GM19240 (cell line): ENCODE data around the gene ZNF423.

Source experiments
- DNase-seq: peaks from one replicate; pipeline ENCODE4 v3.0.0; 2011; ENCODE audit warnings: low spot score; ENCODE audit not compliant: insufficient read length

The ZNF423 gene

DNA sequence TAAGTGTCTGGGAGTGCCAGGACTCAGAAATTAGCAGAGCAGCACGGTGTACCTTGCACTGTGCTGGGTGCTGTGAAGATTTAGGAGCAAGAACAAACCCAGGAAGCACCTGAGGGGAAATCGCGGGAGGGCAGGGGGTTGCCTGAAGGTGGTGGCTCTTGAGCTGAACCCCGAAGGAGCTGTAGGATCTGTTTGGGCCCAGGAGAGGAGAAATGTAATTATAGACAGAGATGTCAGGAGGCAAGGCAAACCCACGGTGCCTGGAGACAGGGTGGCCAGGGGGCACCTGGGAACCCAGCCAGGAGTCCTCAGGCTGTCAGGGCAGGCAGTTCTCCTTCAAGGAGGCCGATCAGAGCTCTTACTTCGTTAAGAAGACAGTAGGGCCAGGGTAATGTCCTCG is 373.2 kb downstream of the ZNF423 start:
- no peak for DNase-seq

DNA sequence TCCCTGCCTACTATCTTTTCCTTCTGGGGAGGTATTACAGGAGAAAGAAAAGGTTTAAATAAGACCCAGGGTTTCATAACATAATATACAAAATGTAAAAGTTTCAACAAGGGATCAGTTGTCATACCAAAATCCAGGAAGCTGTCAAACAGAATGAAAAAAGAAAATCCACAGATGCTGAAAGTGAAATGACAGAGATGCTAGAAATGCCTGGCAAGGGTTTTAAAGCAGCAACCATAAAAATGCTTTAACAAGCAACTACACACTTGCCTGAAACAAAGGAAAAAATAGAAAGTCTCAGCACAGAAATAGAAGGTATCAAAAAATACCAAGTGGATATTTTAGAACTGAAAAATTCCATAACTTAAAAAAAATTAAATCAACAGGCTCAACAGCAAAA is 377.3 kb downstream of the ZNF423 start:
- DNase-seq: no peak

DNA sequence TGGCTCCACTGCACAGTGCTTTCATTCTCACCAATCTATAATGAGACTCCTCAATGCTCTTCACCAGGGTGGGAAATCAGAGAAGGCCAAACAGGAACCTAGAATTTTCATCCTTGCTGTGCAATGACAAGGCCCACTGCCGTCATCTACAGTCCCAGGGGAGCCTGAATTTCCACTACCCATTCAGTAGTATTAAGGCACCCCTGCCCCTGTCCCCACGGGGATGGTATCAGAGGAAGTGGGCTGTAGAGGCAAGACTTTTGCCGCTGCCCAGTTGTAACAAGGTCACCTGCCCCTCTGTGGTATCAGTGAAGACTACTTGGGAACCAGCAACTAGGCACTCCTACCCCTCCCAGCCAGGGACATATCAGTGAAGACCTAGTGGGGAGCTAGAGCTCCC is 377.8 kb downstream of the ZNF423 start:
- no peak for DNase-seq

DNA sequence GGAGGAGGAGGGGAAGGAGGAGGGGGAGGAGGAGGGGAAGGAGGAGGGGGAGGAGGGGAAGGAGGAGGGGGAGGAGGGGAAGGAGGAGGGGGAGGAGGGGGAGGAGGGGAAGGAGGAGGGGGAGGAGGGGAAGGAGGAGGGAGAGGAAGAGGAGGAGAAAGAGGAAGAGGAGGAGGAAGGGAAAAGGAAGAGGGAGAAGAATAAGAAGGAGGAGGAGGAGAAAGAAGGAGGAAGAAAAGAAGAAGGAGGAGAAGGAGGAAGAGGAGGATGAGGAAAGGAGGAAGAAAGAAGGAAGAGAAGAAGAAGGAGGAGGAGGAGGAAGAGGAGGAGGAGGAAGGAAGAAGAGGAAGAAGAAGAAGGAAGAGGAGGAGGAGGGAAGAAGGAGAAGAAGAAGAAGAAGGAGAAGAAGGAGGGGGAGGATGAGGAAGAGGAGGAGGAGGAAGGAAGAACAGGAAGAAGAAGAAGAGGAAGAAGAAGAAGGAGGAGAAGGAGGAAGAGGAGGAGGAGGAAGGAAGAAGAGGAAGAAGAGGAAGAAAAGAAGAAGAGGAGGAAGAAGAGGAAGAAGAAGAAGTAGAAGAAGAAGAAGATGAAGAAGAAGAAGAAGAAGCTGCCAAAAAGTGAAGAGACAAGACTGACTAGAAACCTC is 378.5 kb downstream of the ZNF423 start:
- DNase-seq: no peak

DNA sequence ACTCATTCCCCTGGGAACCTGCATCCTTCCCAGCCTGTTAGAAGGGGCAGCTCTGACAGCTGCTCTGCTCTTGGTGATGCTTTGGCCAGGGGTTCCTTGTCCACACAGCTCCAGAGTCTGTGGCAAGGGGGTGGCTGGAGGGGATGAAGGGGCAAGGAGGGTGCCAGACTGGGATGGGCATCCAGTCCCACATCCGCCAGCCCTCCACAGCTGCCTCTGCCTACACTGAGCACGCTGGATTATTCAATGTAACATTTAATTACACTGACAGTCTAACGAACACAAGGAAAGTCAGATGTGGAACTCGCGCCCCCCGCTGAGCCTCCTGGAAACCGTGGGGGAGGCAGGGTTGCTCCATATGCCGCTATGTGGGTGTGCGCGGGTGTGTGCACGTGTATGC is 381.2 kb downstream of the ZNF423 start:
- DNase-seq: no peak

DNA sequence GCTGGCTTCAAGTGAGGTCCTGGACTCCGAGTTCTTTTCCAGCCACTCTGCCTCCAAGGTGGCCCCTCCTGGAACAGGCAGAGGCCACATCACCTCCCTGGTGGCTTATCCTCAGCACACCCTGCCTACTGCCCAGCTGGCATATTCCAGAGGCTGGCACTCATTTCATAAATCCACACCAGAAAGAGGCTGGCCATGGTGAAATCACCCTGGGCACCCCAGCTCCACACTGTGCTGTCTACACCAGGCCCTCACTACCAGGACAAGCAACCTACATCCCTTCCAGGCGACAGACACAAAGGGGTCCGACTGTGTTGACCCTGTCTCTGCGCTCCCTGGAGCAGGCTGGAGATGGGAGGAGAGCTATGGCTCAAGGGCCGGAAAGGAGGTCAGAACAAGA is 382.1 kb downstream of the ZNF423 start:
- DNase-seq: no peak

DNA sequence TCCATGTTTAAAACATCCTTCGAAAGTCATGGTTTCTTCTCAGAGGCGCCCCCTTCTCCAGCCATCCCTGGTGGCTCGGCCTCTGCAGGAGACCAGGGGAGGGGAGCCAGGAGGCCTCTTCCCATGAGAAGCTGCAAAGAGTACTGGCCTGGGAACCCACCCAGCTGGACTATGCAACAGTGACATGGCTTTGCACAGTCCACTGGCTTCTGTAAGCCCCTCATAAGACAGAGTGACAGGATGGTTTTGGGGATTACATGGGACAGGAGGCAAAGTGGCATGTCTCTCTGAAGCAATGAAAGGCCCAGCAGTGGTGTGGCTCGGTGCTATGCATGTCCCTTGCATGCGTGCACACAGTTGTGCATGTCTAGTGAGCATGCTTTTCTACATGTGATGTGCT is 382.8 kb downstream of the ZNF423 start:
- DNase-seq: no peak

DNA sequence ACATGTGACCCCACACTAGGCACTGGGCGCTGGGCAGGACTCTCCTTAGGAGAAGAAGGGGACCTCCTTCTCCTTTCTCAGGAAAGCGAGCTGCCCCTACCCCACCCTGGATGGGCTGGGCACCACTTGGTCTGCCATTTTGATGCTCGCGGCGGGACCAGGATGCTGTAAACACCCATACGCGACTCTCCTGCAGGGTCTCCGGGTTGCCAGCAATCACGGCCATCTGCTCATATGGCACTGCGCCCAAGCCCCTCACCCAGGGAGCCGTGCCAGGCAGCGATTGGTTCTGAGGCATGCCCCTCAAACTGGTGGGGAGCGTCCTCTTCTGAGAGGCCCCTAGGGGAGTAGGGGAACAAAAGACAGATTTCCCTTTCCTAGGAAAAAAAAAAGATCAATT is 383.3 kb downstream of the ZNF423 start:
- no peak for DNase-seq

DNA sequence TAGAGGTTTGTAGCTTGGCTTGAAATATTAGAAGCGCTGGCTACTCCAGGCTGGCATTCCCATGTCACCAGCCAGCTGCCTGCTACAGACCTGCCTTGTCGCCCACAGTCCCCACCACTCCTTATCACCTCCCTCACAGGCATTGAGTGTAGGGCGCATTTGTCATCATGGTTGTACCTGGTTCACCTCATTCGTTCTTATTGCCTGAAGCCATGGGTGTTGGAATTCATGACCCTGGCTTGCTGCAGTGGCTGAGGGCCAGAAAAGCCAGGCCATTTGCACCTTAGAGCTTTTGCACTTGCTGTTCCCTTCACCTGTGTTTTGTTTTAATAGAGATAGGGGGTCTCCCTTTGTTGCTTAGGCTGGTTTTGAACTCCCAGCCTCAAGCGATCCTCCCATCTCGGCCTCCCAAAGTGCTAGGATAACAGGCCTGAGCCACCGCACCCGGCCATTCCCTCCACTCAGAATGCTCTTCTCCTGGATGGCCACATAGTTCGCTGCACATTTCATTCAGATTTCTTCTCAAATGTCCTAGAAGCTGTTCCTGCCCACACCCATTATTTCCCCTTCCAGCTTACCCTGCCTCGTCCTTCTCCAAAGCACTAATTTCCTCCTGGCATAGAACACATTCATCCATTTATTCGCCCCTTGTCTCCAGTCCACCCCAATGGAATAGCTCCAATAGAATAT is 384.7 kb downstream of the ZNF423 start:
- DNase-seq: no peak

DNA sequence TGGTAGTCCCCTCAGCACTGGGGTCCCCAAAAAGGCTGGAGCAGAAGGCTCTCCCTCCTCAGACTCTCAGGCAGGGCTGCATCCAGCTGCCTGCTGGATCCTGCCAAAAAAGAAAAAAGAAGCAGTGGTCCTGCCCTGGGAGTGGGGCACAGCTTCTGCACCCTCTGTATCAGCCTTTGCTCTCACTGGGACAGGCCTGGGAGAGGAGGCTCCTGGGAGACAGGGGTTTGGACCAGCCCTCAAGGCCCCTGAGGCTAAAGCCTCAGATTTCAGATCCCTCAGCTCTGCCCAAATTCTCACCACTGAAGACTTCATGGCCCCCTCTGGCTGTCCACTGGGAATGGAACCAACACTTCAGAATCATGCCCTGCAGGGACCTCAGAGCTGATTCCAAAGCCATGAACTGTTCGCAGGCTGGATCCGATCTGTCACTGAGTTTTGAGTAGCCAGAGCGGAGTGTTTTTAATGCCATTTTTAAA is 385.4 kb downstream of the ZNF423 start:
- no peak for DNase-seq

DNA sequence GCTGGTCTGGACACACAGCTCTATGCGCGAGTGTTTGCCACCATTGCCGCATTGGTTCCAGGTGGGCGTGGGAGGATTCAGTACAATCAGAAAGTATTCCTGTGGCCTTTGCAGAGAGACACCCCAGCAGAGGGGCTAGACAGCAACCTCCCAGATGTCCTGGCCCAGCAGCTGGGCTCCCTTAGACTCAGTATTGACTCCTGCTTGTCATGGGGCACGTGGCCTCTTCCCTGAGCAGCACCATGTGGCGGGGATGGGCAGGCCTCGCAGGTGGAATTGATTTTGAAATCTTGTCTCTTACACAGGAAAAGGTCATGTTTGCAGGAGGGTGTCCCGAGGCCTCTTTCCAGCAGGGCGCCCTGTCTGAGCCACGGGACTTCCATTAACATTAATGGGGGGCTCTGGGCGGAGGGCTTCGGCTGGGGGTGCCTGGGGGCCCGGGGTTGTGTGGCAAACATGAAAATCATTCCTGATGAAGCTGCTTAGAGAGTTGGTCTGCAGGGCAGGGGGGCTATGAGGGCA is 385.9 kb downstream of the ZNF423 start:
- DNase-seq: no peak

DNA sequence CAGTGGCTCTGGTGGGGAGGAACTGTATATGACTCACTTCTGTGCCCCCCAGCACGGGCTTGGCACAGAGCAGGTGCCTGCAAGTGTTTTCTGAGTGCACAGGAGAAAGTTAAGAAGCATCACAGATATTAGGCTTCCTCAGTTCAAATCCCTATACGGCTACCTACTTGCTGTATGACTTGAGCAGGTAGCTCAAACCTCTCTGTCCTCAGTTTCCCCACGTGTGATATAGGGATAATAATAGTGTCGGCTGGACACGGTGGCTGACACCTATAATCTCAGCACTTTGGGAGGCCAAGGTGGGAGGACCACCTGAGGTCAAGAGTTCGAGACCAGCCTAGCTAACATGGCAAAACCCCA is 386.6 kb downstream of the ZNF423 start:
- DNase-seq: no peak

DNA sequence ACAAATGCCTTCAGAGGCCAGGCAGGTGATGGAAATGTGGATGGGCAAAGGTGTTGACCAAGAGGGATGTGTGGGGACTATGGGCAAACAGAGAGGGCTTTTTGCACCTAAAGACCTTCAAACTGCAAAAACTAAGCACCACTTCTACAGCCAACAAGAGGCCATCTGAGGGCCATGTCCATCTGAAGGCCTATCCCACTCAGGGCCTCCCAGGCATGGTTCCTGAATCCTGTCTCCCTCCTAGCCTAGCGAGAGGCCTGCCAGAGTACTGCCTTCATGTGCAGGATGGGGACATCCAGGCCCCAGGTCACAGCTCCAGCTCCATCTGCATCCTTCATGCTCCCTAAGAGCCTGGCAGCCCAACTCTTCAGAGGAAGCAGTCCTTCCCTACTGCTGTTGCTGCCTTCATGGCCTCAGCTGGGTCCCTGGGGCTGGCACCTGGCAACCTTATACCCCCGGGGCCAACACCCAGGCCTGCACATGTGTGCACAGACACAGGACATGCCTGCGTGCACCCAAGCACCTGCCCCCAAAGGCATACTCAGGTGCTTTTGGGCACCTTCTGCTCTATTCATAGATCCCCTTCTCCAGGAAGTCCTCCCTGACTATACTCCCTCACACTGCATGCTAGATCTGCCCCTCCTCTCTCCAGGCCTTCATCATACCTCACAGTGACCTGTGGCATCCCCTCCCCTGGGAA is 387.2 kb downstream of the ZNF423 start:
- no peak for DNase-seq

DNA sequence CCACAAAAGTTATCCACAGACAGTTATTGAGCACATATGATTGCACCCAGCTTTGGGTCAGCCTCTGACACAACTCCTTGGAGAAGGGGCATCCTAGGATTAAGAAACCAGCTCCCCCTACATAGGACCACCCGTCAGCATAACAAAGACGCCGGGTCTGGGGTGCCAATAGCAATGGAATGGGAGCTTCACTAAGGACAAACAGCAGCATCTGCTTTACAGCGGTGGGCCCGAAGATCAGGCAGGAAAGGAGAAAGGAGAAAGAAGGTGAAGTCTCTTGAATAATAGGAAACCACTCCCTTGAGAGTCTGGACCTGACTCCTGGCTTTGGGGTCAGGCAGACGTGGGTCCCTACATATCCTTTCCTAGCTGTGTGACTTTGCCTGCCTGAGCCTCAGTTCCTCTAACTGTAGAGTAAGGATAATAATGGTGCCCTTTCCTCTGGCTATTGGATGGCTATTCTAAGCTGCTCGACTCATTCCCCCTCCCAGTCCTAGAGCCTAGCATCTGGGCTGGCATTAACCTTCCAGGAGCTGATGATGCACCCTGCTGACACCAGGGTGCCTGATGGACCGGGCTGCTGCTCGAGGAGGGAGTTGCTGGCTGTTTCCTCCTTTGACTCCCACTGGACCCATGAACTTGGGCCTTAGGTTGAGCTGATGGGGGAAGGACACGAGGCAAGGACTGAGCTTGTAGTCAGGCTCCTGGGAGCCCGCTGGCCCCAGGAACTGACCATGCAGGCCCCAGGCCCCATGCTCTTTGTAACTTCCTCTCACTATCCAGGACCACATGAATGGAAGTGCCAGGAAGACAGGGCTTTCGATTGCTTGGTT is 388.2 kb downstream of the ZNF423 start:
- DNase-seq: no peak

DNA sequence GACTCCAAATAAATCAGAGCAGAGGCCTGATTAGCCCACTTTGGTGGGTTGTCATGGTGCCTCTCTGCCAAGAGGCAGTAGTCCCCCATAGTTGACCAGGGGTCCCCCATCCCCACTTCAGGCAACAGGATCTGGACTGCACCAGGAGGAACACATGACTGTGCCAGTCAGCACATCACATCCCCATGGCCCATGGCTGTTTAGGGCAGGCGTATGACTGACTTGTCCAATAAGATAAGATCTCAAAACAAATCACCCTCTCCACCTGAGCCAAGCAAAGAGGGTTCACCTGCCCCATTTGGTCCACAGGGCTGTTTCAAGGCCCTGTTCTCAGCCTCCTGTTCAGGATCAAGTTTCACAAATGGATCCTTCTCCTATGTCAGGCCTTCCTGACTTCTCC is 389.0 kb downstream of the ZNF423 start:
- no peak for DNase-seq

DNA sequence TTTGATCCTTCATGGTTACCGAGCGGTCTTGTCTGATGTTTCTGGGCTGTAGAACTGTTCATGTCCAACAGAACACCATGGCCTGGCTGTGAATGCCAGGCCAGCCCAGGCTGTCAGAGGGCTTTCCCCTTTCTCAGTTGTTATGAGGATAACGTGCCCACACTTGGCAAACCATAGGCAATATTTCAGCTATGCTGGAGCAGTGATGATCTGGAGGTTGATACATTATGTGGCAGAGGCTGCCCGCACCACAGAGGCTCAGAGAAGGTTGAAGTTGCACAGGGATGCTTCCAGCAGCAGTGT is 389.4 kb downstream of the ZNF423 start:
- no peak for DNase-seq

DNA sequence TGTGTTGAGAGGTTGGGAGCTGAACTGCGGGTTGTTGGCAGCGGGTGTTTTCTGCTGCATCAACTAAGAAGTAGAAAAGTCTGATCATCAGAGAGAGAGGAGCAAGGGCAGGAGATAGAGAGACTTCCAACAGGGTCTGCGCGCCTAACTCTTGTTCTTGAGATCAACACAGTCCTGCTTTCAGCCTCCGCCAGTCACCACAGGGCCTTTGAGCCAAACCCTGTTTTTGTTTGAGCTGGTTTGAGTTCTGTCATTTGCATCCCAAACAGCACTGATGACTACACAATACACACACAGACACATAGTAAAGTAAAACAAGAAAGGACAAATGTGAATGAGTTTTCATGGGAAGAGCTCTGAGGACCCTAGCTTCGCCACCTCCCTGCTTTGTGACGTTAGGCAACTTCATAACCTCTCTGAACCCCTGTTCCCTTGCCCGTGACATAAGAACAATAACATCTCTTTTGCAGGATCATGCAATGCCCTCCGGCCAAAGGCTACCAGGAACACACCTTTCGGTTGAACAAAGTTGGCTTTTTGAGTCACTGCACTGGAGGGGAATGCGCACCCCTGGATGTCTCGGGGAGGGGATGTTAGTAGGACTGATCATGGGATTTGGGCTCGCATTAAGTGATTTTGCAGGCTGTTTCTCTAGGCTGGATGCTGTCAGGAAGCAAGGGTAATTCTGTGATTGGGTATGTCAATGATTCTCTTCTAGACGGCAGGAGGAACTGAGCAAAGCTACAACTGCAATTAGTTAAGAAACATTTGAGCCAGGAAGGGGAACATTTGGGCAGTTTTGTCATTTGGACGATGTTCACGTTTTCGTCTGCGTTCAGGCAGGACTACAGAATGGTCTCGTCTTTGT is 390.0 kb downstream of the ZNF423 start:
- DNase-seq: no peak

DNA sequence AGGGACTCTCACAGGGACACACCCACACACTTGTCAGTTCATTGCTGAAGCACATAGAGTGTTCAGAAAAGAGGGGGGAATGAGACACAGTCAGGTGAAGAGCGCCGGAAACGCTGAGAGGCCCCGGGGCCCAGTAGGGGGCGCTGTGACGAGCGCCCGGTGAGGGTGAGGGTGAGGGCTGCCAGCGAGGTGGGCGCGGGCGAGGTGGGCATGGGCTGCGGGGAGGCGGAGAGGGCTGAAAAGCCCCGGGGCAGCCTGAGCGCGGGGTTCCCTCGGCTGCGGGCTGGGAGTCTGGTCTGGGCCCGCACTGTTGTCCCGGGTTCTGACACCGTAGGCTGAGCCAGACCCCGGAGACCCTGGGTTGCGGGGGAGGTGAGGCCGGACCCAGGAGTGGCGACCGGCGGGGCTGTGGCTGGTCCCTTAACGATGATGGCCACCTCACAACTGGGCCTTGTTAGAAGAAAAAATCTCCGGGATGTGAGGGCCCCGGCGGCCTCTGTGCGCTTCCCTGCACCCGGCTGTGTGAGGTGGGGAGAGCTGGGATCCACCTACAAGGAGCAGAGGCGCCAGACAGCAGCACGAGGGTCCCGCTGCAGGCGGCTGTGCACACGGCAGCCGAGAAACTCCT is 390.9 kb downstream of the ZNF423 start:
- DNase-seq: no peak

DNA sequence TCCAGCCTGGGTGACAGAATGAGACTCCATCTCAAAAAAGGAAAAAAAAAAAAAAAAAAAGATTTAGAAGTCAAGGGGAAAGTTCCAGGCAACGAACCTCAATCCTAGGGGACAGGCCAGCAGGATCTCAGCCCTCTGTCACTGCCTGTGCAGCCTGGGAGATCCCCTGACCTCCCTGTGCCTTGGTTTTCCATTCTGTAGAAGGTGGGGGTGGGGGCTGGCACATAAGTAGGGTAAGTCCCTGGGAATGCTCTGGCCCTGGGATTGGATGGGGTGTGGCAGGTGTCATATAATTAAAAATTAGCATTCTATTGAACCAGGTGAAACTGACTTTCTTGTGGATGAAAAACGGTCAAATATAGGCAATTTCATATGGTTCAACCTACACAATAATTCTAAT is 391.8 kb downstream of the ZNF423 start:
- DNase-seq: no peak

DNA sequence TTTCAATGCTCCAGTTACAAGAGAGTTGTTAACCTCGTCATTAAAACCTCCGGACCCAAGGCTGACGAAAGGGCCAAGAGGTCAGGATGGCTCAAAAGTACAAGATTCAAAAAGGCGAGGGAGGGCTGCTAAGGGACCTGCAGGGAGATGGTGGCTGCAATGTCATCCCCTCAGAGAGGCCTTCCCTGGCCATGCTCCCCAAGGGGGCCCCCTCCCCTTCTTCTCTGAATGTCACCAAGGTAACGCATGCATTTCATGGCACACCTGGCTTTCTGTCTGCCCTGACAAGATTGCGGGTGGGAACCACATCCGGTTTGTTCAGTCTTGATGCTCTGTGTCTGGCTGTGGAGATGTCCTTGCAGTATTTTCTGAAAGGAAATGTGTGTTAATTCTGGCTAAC is 392.4 kb downstream of the ZNF423 start:
- DNase-seq: no peak
